Measurements from ENCODE around the gene CCDC57. TPM values are rescaled to one million over a fixed set of nuclear protein-coding genes. Genes with fewer than 3 reads are reported as not detected.

Gene CCDC57
- total and polyA plus RNA-seq, 9 of the 15 experiments (the other 6 are each of a cell fraction or from before 2014, with no cell fraction given): 0.83 to 36.2 (median 13.6) TPM

DNA sequence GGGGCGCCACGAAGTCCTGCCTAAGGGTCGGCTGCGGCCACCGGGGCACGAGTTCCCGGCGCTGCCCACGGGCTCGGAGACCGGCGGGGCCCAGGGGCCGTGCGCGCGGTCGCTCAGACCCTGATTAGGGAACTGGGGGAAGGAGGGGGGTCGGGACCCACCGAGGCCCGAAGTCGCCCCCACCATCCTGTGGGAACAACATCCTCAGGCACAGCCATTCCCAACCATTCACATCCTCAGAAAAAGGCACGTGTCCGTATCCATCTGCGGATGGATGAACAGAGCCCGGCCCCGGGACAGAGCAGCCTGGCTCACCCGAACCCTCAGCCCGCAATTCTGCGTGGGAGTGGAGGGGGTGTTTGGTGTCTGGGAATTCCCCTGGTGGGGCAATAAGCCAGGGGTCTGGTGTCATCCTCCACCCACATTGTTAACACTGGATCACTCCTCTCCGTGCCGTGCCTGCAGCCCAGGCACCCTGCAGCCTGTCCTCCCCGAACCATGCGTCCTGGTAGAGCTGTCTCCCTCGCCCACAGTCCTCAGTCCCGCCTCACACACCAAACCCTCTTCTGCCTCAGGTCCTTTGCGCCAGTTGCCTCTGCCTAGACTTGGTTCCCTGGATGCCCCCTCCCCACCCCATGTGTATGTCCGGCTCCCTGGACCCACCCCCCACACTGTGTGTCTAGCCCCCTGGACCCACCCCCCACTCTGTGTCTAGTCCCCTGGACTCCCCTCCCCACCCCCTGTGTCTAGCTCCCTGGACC is 789 bp upstream of the CCDC57 start (continued):
- TF ChIP-seq POLR2H (tag; IDR thresholded peaks at IDR 0.05; ENCODE audit: low read depth) (no peak), ETV6 (IDR thresholded peaks at IDR 0.05; ENCODE audit: borderline replicate concordance in 1 of 2, low read depth in 2 of 2, low read length in 1 of 2) (no peak), ETV6 (CRISPR knock-in tag; IDR thresholded peaks at IDR 0.05; ENCODE audit: borderline replicate concordance) (0 out of 2 replicates have a peak, but pooled peaks have one; percentile 0), EZH2 (IDR thresholded peaks at IDR 0.05; ENCODE audit: borderline replicate concordance, low read depth, low read length) (no peak), RBFOX2 (IDR thresholded peaks at IDR 0.05; ENCODE audit: low read depth, low read length) (peak; percentile 68), ZNF3 (CRISPR knock-in tag; IDR thresholded peaks at IDR 0.05) (no peak), PTRF (tag; IDR thresholded peaks at IDR 0.05) (no peak), FOXA3 (CRISPR knock-in tag; conservative IDR thresholded peaks at IDR 0.05 in 1 of 2, IDR thresholded peaks at IDR 0.05 in 1 of 2) (0 out of 4 replicates have a peak, but pooled peaks of 1 of the 2 experiments have one; percentile 19), TGIF2 (CRISPR knock-in tag; IDR thresholded peaks at IDR 0.05) (no peak), TCF15 (CRISPR knock-in tag; IDR thresholded peaks at IDR 0.05) (no peak), ARID4B (CRISPR knock-in tag; IDR thresholded peaks at IDR 0.05) (no peak), MXI1 (IDR thresholded peaks at IDR 0.05; ENCODE audit: low read depth, low read length) (no peak), ERF (CRISPR knock-in tag; IDR thresholded peaks at IDR 0.05) (0 out of 2 replicates have a peak, but pooled peaks have one; percentile 40), PTBP1 (IDR thresholded peaks at IDR 0.05; ENCODE audit: low read depth, low read length) (no peak), SREBF2 (CRISPR knock-in tag; IDR thresholded peaks at IDR 0.05) (no peak), ZZZ3 (IDR thresholded peaks at IDR 0.05) (no peak), USF1 (CRISPR knock-in tag; IDR thresholded peaks at IDR 0.05) (peak; percentile 91), NFYB (IDR thresholded peaks at IDR 0.05; ENCODE audit: extremely low read depth, insufficient read length) (no peak)
- TF ChIP-seq, protein P1, sequence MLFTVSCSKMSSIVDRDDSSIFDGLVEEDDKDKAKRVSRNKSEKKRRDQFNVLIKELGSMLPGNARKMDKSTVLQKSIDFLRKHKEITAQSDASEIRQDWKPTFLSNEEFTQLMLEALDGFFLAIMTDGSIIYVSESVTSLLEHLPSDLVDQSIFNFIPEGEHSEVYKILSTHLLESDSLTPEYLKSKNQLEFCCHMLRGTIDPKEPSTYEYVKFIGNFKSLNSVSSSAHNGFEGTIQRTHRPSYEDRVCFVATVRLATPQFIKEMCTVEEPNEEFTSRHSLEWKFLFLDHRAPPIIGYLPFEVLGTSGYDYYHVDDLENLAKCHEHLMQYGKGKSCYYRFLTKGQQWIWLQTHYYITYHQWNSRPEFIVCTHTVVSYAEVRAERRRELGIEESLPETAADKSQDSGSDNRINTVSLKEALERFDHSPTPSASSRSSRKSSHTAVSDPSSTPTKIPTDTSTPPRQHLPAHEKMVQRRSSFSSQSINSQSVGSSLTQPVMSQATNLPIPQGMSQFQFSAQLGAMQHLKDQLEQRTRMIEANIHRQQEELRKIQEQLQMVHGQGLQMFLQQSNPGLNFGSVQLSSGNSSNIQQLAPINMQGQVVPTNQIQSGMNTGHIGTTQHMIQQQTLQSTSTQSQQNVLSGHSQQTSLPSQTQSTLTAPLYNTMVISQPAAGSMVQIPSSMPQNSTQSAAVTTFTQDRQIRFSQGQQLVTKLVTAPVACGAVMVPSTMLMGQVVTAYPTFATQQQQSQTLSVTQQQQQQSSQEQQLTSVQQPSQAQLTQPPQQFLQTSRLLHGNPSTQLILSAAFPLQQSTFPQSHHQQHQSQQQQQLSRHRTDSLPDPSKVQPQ (CRISPR knock-in tag; IDR thresholded peaks at IDR 0.05; ENCODE audit: borderline replicate concordance): no peak
